Activated CD4-positive, CD25-positive, alpha-beta regulatory T cell treated with anti-CD3 and anti-CD28 coated beads, Interleukin-2, amount 50 U/mL, for 72 hours (primary cell): ENCODE measurements around the gene POU2F3.
"Not testable (repeated sequence)": the region's sequence is repeated elsewhere in the genome, so short reads cannot be mapped to it uniquely, and the experiment has no call there.

Source experiments
- DNase-seq: peaks from one replicate; pipeline ENCODE4 v3.0.0; 2021

Gene POU2F3

GRCh38 chr11:120255519-120255866 is 15.6 kb downstream of the POU2F3 start:
- DNase-seq: no peak

GRCh38 chr11:120256178-120256577 is 16.2 kb downstream of the POU2F3 start:
- DNase-seq: no peak

- no peak for DNase-seq
Observed at GRCh38 chr11:120256779-120257178, 16.8 kb downstream of the POU2F3 start.

GRCh38 chr11:120257346-120257745 is 17.4 kb downstream of the POU2F3 start:
- no peak for DNase-seq

DNA sequence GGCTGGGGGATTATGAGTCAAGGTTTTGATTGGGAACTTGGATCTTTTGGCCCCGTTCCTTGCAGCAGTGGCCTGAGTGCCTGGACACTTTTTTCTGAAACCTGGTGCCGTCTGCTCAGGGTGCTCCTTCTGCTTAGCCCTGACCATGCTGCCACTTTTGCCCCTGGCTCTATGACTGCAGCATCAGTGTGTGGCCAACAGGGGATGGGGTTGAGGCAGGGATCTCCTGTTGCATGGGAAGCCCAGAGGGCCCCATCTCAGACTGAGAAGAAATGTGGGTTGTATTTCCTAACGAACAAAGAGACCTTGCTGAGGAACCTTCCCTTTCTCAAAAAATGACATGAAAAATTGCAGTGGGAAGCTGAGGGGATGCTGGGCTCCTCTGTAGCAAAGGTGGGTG is 18.7 kb downstream of the POU2F3 start:
- no peak for DNase-seq

GRCh38 chr11:120259241-120259640 is 19.3 kb downstream of the POU2F3 start:
- DNase-seq: no peak

- DNase-seq: no peak
Observed at GRCh38 chr11:120259988-120260565, 20.1 kb downstream of the POU2F3 start.

DNA sequence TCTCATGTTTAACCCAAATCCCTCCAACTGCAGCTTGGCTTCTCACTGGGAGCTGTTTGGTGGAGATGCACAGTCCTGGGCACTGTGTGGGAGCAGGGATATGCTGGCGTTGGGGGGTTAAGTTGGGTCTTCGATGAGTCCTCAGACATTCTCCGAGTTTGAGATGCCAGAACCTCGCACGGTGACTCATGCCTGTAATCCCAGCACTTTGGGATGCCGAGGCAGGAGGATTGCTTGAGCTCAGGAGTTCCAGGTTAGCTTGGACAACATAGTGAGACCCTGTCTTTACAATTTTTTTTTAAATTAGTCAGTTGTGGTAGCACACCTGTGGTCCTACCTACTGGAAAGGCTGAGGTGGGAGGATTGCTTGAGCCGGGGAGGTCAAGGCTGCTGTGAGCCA is 20.7 kb downstream of the POU2F3 start:
- no peak for DNase-seq

DNA sequence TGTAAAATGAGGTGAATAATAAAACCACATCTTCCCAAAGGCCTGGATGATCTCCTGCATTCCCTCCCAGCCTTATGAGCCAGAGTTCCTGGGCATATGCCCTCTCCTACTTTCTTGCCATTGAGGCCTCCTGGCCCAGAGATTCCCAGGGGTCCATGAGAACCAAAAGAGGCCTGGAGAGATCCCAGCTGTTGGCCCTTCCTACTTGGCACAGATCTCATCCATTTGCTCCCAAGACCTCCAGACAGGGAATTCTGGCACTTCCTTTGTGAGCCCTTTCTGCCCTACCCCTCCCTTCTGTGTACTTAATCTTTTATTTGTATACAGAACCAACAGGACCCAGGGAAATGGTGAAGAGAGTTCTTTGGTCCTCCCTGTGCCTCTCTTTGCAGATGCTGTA is 21.4 kb downstream of the POU2F3 start:
- no peak for DNase-seq

DNA sequence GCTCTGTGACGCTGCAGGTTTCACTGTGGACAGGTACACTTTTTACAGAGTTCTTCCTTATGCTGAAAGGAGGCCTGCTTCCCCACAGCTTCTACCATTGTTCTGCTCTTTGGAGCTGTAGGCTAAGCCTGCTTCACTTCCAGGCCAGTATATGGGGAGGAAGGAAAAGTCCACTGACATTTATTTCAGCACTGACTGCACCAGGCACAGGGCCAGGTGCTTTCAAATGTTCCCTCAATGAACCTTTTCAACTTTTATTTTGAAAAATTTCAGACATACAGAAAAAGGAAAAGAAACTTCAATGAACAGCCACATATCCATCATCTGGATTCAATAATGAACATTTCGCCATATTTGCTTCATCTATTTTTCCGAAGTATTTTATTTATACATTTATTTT is 22.0 kb downstream of the POU2F3 start:
- no peak for DNase-seq

DNA sequence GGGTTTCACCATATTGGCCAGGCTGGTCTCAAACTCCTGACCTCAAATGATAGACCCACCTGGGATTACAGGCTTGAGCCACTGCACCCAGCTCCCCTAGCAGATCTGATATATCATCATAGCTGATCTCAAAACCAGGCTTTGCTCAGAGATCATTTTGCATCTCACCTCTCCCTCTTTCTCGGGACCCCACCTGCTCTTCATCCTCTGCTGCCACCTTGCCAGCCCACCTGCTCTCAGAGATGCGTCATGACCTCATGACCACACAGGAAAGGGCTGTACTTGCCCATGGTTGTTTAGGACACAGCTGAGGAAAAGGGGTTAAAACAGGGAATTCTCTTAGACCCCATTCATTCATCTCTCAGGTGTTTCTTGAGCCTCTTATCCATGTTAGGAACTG is 27.4 kb downstream of the POU2F3 start:
- no peak for DNase-seq

- no peak for DNase-seq
Observed at GRCh38 chr11:120268686-120269085, 28.7 kb downstream of the POU2F3 start.

GRCh38 chr11:120270386-120270785 is 30.4 kb downstream of the POU2F3 start:
- no peak for DNase-seq

- DNase-seq: no peak
Observed at GRCh38 chr11:120271672-120272071, 31.7 kb downstream of the POU2F3 start.

GRCh38 chr11:120272303-120272702 is 32.4 kb downstream of the POU2F3 start:
- DNase-seq: no peak

DNA sequence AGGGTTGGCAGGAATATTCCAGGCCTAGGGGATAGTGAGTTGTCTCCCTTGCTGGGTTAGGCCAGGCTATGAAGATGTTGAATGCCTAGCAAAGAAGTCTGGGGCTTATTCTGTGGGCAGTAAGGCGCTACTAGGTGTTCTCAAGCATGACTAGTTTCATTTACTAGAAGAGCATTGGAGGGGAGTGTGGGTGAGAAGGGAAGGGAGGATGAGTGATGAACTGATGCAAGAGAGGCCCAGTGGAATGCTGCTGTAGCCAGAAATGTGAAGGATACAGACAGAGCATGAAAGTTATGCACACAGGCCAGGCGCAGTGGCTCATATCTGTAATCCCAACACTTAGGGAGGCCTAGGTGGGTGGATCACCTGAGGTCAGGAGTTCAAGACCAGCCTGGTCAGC is 33.5 kb downstream of the POU2F3 start:
- no peak for DNase-seq

DNA sequence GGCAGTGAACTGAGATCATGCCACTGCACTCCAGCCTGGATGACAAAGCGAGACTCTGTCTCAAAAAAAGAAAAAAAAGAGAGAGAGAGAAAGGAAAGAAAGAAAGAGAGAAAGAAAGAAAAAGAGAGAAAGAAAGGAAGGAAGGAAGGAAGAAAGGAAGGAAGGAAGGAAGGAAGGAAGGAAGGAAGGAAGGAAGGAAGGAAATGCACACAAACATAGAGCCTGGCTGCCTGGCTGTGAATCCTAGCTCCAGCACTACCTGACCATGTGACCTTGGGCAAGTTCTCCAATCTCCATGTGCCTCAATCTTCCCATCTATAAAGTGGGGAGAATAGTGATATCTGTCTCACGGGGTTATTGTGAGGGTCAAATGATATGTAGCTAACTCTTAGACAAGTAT is 34.0 kb downstream of the POU2F3 start:
- not testable (repeated sequence) for DNase-seq

DNA sequence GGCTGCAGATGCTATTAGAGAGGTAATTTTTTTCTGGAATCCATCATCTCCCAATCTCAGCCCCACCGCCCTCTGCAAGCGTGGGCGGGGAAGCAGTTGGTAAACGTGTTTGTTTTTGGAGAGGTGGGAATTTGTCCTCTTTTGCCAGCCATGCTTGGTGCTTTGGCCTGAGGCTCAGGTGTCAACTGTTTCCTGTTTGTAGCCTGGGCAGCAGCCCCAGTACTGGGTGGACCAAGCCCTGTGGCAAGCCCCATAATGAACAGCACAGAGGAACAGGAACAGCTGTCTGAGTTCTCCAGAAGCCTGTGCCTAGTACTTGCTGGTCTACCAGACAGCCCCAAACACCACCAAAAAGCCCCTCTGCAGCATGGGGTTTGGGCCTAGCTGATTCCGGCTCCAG is 39.6 kb downstream of the POU2F3 start:
- no peak for DNase-seq

DNA sequence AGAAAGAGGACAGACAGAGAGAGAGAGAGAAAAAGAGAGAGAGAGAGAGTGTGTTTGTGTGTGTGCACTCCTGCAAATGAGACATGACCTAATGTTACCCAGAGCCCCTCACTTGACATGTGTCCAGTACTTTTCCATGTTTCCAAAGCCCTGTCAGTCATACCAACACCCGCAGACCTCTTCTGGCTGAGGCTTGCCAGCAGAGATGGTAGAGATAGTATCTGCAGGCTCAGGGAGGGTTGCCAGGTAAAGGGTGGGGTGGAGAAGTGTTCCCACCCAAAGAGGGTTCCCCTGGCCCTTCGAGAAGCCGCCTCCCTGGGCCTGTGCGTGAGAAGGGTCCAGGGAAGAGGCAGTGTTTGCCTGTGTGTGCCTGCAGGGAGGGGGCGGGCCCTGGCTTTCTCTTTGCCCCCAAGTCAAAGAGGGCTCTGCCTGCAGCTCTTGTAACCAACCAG is 40.7 kb downstream of the POU2F3 start:
- DNase-seq: no peak

GRCh38 chr11:120281143-120281795 is 41.3 kb downstream of the POU2F3 start:
- DNase-seq: no peak

- DNase-seq: no peak
Observed at GRCh38 chr11:120283124-120283523, 43.2 kb downstream of the POU2F3 start.

DNA sequence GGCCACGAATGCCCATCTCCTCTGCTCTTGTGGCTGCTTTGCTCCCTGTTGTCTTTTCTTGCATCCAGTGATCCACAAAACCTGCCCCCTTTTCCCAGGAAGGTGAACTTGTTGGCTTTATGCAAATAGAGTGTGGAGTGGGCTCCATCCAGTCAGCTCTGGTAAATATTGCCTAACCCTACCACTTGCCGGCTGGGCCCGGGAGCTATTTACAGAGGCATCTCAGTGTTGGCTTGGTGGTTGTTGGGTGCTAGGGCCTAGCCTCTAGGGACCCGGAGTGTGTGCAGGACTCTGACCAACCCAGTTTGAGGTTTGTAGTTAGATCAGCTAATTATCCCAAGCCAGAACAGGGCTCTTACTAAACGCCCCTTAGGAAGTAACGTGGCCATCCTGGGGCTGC is 44.3 kb downstream of the POU2F3 start:
- no peak for DNase-seq

- no peak for DNase-seq
Observed at GRCh38 chr11:120285256-120285655, 45.3 kb downstream of the POU2F3 start.

- DNase-seq: no peak
Observed at GRCh38 chr11:120288021-120288420, 48.1 kb downstream of the POU2F3 start.

GRCh38 chr11:120289426-120289825 is 49.5 kb downstream of the POU2F3 start:
- DNase-seq: no peak
